Pancreas (tissue), 10 donors: ENCODE results near the gene KSR2. TPM values are rescaled to one million over a fixed set of nuclear protein-coding genes. Genes with fewer than 3 reads are reported as not detected.
"Not testable (repeated sequence)": the region's sequence is repeated elsewhere in the genome, so short reads cannot be mapped to it uniquely, and the experiment has no call there.

Experiments used
- ATAC-seq, 4 donors: fragments of 200-7000 bp; cut with Tn5 transposase; one replicate each; pipeline versions ENCODE4 v1.8.0 to v1.9.1; 2020; ENCODE audit warnings: mild to moderate bottlenecking in 4 of 4, moderate library complexity in 4 of 4
- DNase-seq, 6 donors: peaks; one replicate each; pipeline ENCODE4 v3.0.0-alpha.2; 2020
- FAIRE-seq: peaks from 2 replicates; lab custom pipeline; 2012; peaks lifted over from hg19 to GRCh38; lab: Jason Lieb, UNC
- H3K27ac ChIP-seq, 4 donors: fragments of 200-600 bp; sonication (generic); 1 replicate in 3 of 4; 2 replicates in 1 of 4; pipeline versions ENCODE4 v1.5.0 to v1.8.0; 2020
- H3K27me3 ChIP-seq, 4 donors: fragments of 200-600 bp; one replicate each; pipeline ENCODE4 v1.8.0; 2021
- H3K36me3 ChIP-seq, 3 donors: fragments of 200-600 bp; sonication (generic) in 1 of 3; one replicate each; pipeline versions ENCODE4 v1.5.0 to v1.8.0; 2020 to 2021
- H3K4me1 ChIP-seq, 3 donors: fragments of 200-600 bp; one replicate each; pipeline ENCODE4 v1.8.0; 2021
- H3K4me3 ChIP-seq, 4 donors: fragments of 200-600 bp; sonication (generic) in 2 of 4; one replicate each; pipeline versions ENCODE4 v1.5.0 to v1.8.0; 2020 to 2021
- H3K9me3 ChIP-seq, 4 donors: fragments of 200-600 bp; one replicate each; pipeline ENCODE4 v1.8.0; 2021
- CTCF ChIP-seq, 4 donors: fragments of 200-600 bp; sonication (generic) in 3 of 4; IDR thresholded peaks; one replicate each; pipeline versions ENCODE4 v1.5.0 to v1.8.0; 2021; ENCODE audit warnings: antibody characterized with exemption in 4 of 4
- WGBS, 2 donors: extraction: QIAGEN DNeasy Blood & Tissue Kit; methylation state at CpG; one replicate each; pipeline ENCODE4 v1.1.7; 2013; 5-methylcytosine and 5-hydroxymethylcytosine counted together
- intact Hi-C, 3 donors: fragments of 100-400 bp; cut with DNase I; formaldehyde crosslinking; loops; one replicate each; pipeline versions ENCODE4 v1.11.1 to v1.14.2; 2022
- polyA plus RNA-seq, 2 donors: library from polyadenylated mRNA; stranded (reverse); fragments of 200-250 nt; gene quantifications; one replicate each; pipeline ENCODE4 v1.2.3, GENCODE V29; 2013
- total RNA-seq, 6 donors: library from RNA; stranded (reverse); fragmentation: NEBNext Ultra II Directional in 4 of 6; extraction: Animal tissue kit (Norgen Biotek cat#: 25700) in 4 of 6; gene quantifications; one replicate each; pipeline versions ENCODE4 v1.2.1 to v1.2.4, GENCODE V29; 2021 to 2023
- donor health status: healthy with polysubstance abuse.
- donor health status: DM: no; HTN: no; CAD: no; lungs with moderate emphysema.
- donor health status: DM: no; HTN: no; CAD: no.
- donor health status: control.
- donor health status: control.
- donor health status: Bipolar disorder and iron deficiency.
- donor health status: DM: yes; HTN: yes; CAD: no.
- donor health status: DM: no; HTN: no; CAD: no.
- donor health status: DM: no; HTN: no; CAD: no.
- donor health status: DM: yes; HTN: yes; CAD: no.

The KSR2 gene
- total and polyA plus RNA-seq, 8 donors = 0.68 to 1.8 (median 1.3) TPM

- H3K4me1 ChIP-seq = no peaks in the 10 kb centered on the region
- ATAC-seq = no peak
- no peak for FAIRE-seq
- no peak overlapping the region for H3K4me3 ChIP-seq
- intact Hi-C loops = no loop called here
- DNase-seq = no peak
- no peaks in the 10 kb centered on the region for H3K27me3 ChIP-seq
- no peak overlapping the region for H3K27ac ChIP-seq
- H3K9me3 ChIP-seq = no peaks in the 10 kb centered on the region
- H3K36me3 ChIP-seq = no peaks in the 10 kb centered on the region
- 69 to 73% methylated on average over 7 of the region's 7 CpGs for WGBS, 2 donors
- TF ChIP-seq CTCF (IDR thresholded peaks at IDR 0.05) = no peak
Observed at GRCh38 chr12:117805865-117806264, 162.9 kb downstream of the KSR2 start.

- no peak for FAIRE-seq
- H3K27ac ChIP-seq = peak overlapping the region; percentile 24 to 73 (median 68)
- peak in 4 of 6 donors; percentile 16 to 51 (median 38) for DNase-seq
Observed at GRCh38 chr12:117803001-117803400, 165.8 kb downstream of the KSR2 start.

GRCh38 chr12:117800711-117801110 is 168.1 kb downstream of the KSR2 start:
- H3K36me3 ChIP-seq, FAIRE-seq, H3K4me1 ChIP-seq, H3K27ac ChIP-seq, H3K27me3 ChIP-seq, DNase-seq, ATAC-seq, intact Hi-C loops, H3K9me3 ChIP-seq, H3K4me3 ChIP-seq: not testable (repeated sequence)
- WGBS, 2 donors = 87 to 91% methylated on average over 6 of the region's 6 CpGs

More at GRCh38 chr12:117803001-117803400, 165.8 kb downstream of the KSR2 start:
- intact Hi-C loops = no loop called here
- whole genome bisulfite sequencing, 2 donors = 44 to 53% methylated on average over 6 of the region's 6 CpGs
- peak; percentile 81 to 93 (median 90) for ATAC-seq
- no peaks in the 10 kb centered on the region for H3K27me3 ChIP-seq
- no peaks in the 10 kb centered on the region for H3K9me3 ChIP-seq
- H3K36me3 ChIP-seq = no peaks in the 10 kb centered on the region
- TF ChIP-seq CTCF (IDR thresholded peaks at IDR 0.05) = no peak
- no peaks in the 10 kb centered on the region for H3K4me1 ChIP-seq
- no peak overlapping the region for H3K4me3 ChIP-seq

GRCh38 chr12:117797202-117797601 is 171.6 kb downstream of the KSR2 start:
- TF ChIP-seq CTCF (IDR thresholded peaks at IDR 0.05) = no peak
- FAIRE-seq (no peak), DNase-seq (no peak), ATAC-seq (no peak)
- intact Hi-C loops = no loop called here
- WGBS, 2 donors = 91% methylated on average over 3 of the region's 3 CpGs
- Histone ChIP-seq H3K9me3 (no peaks in the 10 kb centered on the region), H3K4me1 (no peaks in the 10 kb centered on the region), H3K27me3 (no peaks in the 10 kb centered on the region), H3K36me3 (no peaks in the 10 kb centered on the region), H3K4me3 (no peak overlapping the region), H3K27ac (no peak overlapping the region)

GRCh38 chr12:117792877-117793424 is 175.8 kb downstream of the KSR2 start:
- FAIRE-seq = no peak
- no peak overlapping the region for H3K4me3 ChIP-seq
- no peaks in the 10 kb centered on the region for H3K4me1 ChIP-seq
- TF ChIP-seq CTCF (IDR thresholded peaks at IDR 0.05) = no peak
- ATAC-seq = no peak
- no peaks in the 10 kb centered on the region for H3K27me3 ChIP-seq
- 88 to 91% methylated on average over 8 of the region's 8 CpGs for WGBS, 2 donors
- H3K27ac ChIP-seq = no peak overlapping the region
- H3K9me3 ChIP-seq = no peaks in the 10 kb centered on the region
- intact Hi-C loops = no loop called here
- no peak for DNase-seq
- no peaks in the 10 kb centered on the region for H3K36me3 ChIP-seq
